ENCODE results near the gene CYB5R4. TPM values are rescaled to one million over a fixed set of nuclear protein-coding genes. Genes with fewer than 3 reads are reported as not detected.
A peak's percentile ranks its signal among the peaks of the same experiment; 100 is the strongest.
"Not testable (repeated sequence)": the region's sequence is repeated elsewhere in the genome, so short reads cannot be mapped to it uniquely, and the experiment has no call there.

The CYB5R4 gene
- total RNA-seq, 1 experiment from 2014 or later: 16.5 TPM

GRCh38 chr6:83891586-83891985 lies 32.1 kb downstream of the CYB5R4 start:
- DNase-seq (ENCODE audit: low read depth, low spot score): no peak
- in situ Hi-C loops (cut with HindIII; ENCODE audit: low pct_unique_long_range_greater_than_20kb, low sequenced_read_pairs): no loop called here

GRCh38 chr6:83893024-83893423 lies 33.5 kb downstream of the CYB5R4 start:
- DNase-seq (ENCODE audit: low read depth, low spot score): no peak
- in situ Hi-C loops (cut with HindIII; ENCODE audit: low pct_unique_long_range_greater_than_20kb, low sequenced_read_pairs): no loop called here

- DNase-seq (ENCODE audit: low read depth, low spot score); in situ Hi-C loops (cut with HindIII; ENCODE audit: low pct_unique_long_range_greater_than_20kb, low sequenced_read_pairs): not testable (repeated sequence)
Measured at GRCh38 chr6:83897094-83897493, 37.6 kb downstream of the CYB5R4 start.

- in situ Hi-C loops (cut with HindIII; ENCODE audit: low pct_unique_long_range_greater_than_20kb, low sequenced_read_pairs): no loop called here
- no peak for DNase-seq (ENCODE audit: low read depth, low spot score)
Measured at GRCh38 chr6:83901624-83902023, 42.1 kb downstream of the CYB5R4 start.

- no peak for DNase-seq (ENCODE audit: low read depth, low spot score)
- in situ Hi-C loops (cut with HindIII; ENCODE audit: low pct_unique_long_range_greater_than_20kb, low sequenced_read_pairs): no loop called here
Measured at GRCh38 chr6:83904395-83904794, 44.9 kb downstream of the CYB5R4 start.

- no peak for DNase-seq (ENCODE audit: low read depth, low spot score)
- in situ Hi-C loops (cut with HindIII; ENCODE audit: low pct_unique_long_range_greater_than_20kb, low sequenced_read_pairs): no loop called here
Measured at GRCh38 chr6:83905648-83906047, 46.2 kb downstream of the CYB5R4 start.

GRCh38 chr6:83907623-83908390 lies 48.3 kb downstream of the CYB5R4 start:
- in situ Hi-C loops (cut with HindIII; ENCODE audit: low pct_unique_long_range_greater_than_20kb, low sequenced_read_pairs): not testable (repeated sequence)

GRCh38 chr6:83908813-83909212 lies 49.3 kb downstream of the CYB5R4 start:
- in situ Hi-C loops (cut with HindIII; ENCODE audit: low pct_unique_long_range_greater_than_20kb, low sequenced_read_pairs): no loop called here
- DNase-seq (ENCODE audit: low read depth, low spot score): no peak

More at GRCh38 chr6:83907623-83908390, 48.3 kb downstream of the CYB5R4 start:
- DNase-seq (ENCODE audit: low read depth, low spot score): not testable (repeated sequence)

- DNase-seq (ENCODE audit: low read depth, low spot score): no peak
Measured at GRCh38 chr6:83911278-83911677, 51.8 kb downstream of the CYB5R4 start.

GRCh38 chr6:83914953-83915352 lies 55.5 kb downstream of the CYB5R4 start:
- DNase-seq (ENCODE audit: low read depth, low spot score): no peak
- in situ Hi-C loops (cut with HindIII; ENCODE audit: low pct_unique_long_range_greater_than_20kb, low sequenced_read_pairs): no loop called here

More at GRCh38 chr6:83911278-83911677, 51.8 kb downstream of the CYB5R4 start:
- in situ Hi-C loops (cut with HindIII; ENCODE audit: low pct_unique_long_range_greater_than_20kb, low sequenced_read_pairs): no loop called here

- DNase-seq (ENCODE audit: low read depth, low spot score): no peak
- in situ Hi-C loops (cut with HindIII; ENCODE audit: low pct_unique_long_range_greater_than_20kb, low sequenced_read_pairs): no loop called here
Measured at GRCh38 chr6:83917001-83917400, 57.5 kb downstream of the CYB5R4 start.

- no peak for DNase-seq (ENCODE audit: low read depth, low spot score)
Measured at GRCh38 chr6:83920017-83920416, 60.5 kb downstream of the CYB5R4 start.

GRCh38 chr6:83921315-83921714 lies 61.8 kb downstream of the CYB5R4 start:
- in situ Hi-C loops (cut with HindIII; ENCODE audit: low pct_unique_long_range_greater_than_20kb, low sequenced_read_pairs): no loop called here
- peak; percentile 2 for DNase-seq (ENCODE audit: low read depth, low spot score)

More at GRCh38 chr6:83920017-83920416, 60.5 kb downstream of the CYB5R4 start:
- in situ Hi-C loops (cut with HindIII; ENCODE audit: low pct_unique_long_range_greater_than_20kb, low sequenced_read_pairs): no loop called here

- DNase-seq (ENCODE audit: low read depth, low spot score): no peak
- in situ Hi-C loops (cut with HindIII; ENCODE audit: low pct_unique_long_range_greater_than_20kb, low sequenced_read_pairs): no loop called here
Measured at GRCh38 chr6:83927470-83927869, 68.0 kb downstream of the CYB5R4 start.

GRCh38 chr6:83928286-83928685 lies 68.8 kb downstream of the CYB5R4 start:
- DNase-seq (ENCODE audit: low read depth, low spot score): no peak
- in situ Hi-C loops (cut with HindIII; ENCODE audit: low pct_unique_long_range_greater_than_20kb, low sequenced_read_pairs): no loop called here

- DNase-seq (ENCODE audit: low read depth, low spot score); in situ Hi-C loops (cut with HindIII; ENCODE audit: low pct_unique_long_range_greater_than_20kb, low sequenced_read_pairs): not testable (repeated sequence)
Measured at GRCh38 chr6:83946201-83946833, 86.8 kb downstream of the CYB5R4 start.

GRCh38 chr6:83947983-83948382 lies 88.5 kb downstream of the CYB5R4 start:
- in situ Hi-C loops (cut with HindIII; ENCODE audit: low pct_unique_long_range_greater_than_20kb, low sequenced_read_pairs): not testable (repeated sequence)

GRCh38 chr6:83948851-83949250 lies 89.4 kb downstream of the CYB5R4 start:
- DNase-seq (ENCODE audit: low read depth, low spot score): no peak
- in situ Hi-C loops (cut with HindIII; ENCODE audit: low pct_unique_long_range_greater_than_20kb, low sequenced_read_pairs): no loop called here

More at GRCh38 chr6:83947983-83948382, 88.5 kb downstream of the CYB5R4 start:
- DNase-seq (ENCODE audit: low read depth, low spot score): not testable (repeated sequence)

- DNase-seq (ENCODE audit: low read depth, low spot score); in situ Hi-C loops (cut with HindIII; ENCODE audit: low pct_unique_long_range_greater_than_20kb, low sequenced_read_pairs): not testable (repeated sequence)
Measured at GRCh38 chr6:83951423-83951822, 91.9 kb downstream of the CYB5R4 start.

Data from SK-MEL-5 (cell line).